GM19463 (cell line): ENCODE data around the gene ECT2.
"Not testable (repeated sequence)": the region's sequence is repeated elsewhere in the genome, so short reads cannot be mapped to it uniquely, and the experiment has no call there.

Experiments used
- ATAC-seq: cut with Tn5 transposase; IDR thresholded peaks from one replicate; pipeline ENCODE4 v1.9.1; 2021; ENCODE audit warnings: mild to moderate bottlenecking, moderate library complexity; ENCODE audit not compliant: unreplicated experiment

Gene ECT2

DNA sequence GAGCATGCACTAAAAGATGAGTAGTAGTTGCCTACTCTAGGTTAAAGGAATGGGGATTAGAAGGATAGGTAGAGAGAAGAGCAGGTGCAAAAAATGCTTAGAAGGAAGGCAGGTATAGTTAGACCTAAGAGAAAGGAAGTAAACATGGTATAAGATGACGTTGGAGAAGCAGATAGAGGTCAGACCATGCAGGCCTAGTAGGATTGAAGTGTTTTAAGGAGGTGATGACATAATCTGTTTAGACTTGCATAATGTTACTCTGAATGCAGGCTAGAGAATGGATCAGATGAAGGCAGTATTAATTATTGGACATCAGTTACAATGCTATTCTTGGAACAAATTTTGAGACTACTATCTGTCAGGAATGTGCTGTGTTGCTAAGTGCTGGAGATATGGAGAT, 11.1 kb upstream of the ECT2 start:
- ATAC-seq = no peak

GRCh38 chr3:172746475-172746874, 4.1 kb upstream of the ECT2 start:
- no peak for ATAC-seq

- no peak for ATAC-seq
Observed at GRCh38 chr3:172749230-172749965, 1.1 kb upstream of the ECT2 start.

- ATAC-seq = no peak
Observed at GRCh38 chr3:172750069-172750367, 508 bp upstream of the ECT2 start.

DNA sequence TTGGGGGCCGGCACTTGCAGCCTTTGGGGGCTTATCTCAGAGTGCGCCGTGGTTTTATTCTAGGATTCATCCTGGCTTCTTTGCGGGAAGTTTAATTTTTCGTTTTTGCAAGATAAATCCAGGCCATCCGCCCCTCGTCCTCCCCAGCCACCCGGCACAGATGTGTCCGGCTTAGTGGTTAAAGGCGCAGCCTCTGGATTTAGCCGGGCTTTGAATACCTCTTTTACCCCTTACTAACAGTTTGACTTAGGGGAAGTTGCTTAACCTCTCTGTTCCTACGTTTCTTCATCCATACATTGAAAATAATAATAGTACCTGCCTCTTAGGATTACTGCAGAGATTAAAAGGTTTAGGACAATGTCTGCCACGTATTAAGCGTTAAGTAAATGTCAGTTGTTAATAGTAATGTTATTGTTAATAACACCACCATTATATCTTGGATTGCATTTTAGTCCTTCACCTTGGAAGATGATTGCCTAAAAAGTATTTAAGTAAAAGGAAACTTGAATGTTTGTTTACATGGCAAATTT, 714 bp downstream of the ECT2 start:
- peak; percentile 5 for ATAC-seq

- no peak for ATAC-seq
Observed at GRCh38 chr3:172752651-172753050, 2.1 kb downstream of the ECT2 start.

- ATAC-seq = no peak
Observed at GRCh38 chr3:172753125-172753524, 2.6 kb downstream of the ECT2 start.

DNA sequence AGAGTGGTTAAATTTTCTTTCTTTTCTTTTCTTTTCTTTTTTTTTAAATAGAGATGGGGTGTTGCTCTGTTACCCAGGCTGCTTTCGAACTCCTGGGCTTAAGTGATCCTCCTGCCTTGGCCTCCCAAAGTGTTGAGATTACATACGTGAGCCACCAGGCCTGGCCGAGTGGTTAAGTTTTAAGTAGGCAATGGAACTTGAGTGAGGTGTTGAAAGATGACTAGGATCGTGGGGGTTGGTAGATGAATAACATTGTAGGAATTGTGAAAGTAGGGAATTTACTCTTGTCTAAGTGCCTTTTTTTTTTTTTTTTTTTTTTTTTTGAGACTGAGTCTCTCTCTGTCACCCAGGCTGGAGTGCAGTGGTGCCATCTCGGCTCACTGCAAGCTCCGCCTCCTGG, 9.9 kb downstream of the ECT2 start:
- ATAC-seq = not testable (repeated sequence)

DNA sequence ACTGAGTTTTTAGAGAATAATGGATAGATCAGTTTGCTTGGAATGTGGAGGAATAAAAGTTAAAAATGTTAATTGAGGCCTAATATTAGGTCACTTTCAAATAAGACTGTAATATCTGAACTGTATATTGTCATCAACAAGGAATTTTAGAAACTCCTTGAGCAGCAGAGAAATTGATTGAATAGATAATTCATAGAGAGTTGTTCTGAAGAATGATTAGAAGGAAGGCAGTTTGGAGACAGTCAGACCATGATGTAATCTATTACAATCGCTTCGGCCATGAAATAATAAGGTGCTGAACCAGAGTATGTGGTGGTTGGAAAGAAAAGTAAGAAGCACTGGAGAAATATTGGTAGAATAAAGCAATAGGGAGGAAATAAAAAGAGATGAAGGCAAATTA, 15.7 kb downstream of the ECT2 start:
- no peak for ATAC-seq

GRCh38 chr3:172766718-172767405, 16.3 kb downstream of the ECT2 start:
- no peak for ATAC-seq

DNA sequence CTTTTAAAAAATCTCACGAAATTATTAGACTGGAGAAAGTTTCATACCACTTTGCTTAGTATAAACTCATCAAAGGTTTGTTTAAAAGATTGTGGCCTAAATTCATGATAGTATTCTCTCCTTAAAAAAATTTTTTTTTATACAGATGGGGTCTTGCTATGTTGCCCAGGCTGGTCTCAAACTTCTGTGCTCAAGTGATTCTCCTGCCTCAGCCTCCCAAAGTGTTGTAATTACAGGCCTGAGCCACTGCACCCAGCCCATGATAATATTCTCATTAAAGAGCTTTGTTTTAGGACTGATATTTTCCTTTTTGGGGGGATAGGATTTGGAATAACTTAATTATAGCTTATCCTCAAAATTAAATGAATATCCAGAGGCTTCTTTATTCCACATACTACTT, 19.9 kb downstream of the ECT2 start:
- ATAC-seq = no peak

- ATAC-seq = no peak
Observed at GRCh38 chr3:172771672-172772071, 21.1 kb downstream of the ECT2 start.

DNA sequence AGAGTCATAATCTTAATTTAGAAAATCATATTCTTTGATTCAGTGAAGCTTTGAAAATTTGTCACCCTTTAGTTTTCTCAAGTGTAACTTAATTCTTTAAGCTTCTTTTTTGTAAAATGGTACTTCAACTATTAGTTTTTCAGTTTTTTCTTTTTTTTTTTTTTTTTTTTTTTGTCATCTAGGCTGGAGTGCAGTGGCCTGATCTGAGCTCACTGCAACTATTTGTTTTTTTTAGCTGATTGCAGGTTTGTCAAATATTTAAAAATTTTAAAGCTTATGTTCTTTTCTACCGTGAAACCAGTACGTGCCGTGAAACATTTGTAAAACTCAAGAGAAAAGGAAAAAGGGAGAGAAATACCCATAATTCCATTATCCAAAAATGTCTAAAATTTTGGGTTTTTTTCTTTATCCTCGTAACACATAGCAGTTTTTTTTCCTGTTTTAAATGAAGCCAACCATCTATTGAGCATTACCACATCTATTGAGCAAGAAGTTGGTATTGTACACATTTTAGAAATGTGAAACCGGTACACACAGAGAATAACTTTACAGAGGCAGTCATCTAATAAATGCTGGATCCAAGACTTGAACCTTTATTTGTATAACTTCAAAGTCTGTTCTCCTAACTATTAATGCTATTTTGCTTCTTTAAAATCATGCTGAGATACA, 25.7 kb downstream of the ECT2 start:
- ATAC-seq = no peak

- ATAC-seq = no peak
Observed at GRCh38 chr3:172777901-172778300, 27.4 kb downstream of the ECT2 start.

- ATAC-seq = no peak
Observed at GRCh38 chr3:172782235-172782634, 31.7 kb downstream of the ECT2 start.

DNA sequence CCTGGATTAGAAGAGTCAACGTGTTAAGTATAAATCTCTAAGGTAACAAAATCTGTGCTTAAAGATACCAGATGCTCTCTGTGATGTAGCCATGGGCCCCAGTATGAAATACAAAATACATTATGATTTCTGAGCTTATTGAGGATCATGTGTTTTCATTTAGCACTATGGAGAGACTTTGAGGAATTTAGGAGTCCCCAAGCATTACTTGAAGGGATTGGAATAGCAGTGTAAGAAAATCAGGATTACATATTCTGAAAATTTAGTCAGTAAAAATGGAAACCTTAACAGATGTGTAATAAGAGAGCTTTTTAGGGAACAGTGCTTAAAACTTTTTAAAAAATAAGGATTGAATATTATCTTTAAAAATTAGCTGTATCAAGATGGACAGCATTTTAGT, 35.5 kb downstream of the ECT2 start:
- no peak for ATAC-seq

DNA sequence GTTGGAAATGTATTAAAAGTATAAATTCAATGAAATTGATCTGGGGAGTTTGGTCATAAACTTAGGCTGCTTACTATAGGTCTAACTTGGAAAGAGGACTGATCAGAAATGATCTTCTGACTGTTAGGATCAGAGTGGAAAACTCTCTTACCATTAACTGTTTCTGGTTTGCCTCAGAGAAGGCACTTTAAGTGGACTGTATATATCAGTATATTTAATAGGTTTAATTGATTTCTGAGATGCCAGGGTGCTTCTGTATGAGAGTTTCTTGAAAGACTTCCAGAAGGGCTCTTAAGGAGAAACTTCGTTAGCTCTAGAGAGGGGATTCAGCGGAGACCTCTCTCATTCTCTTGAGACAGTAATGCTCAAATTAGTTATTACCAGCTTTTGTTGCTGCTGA, 36.5 kb downstream of the ECT2 start:
- ATAC-seq = no peak

GRCh38 chr3:172787746-172788145, 37.2 kb downstream of the ECT2 start:
- ATAC-seq = no peak

- ATAC-seq = no peak
Observed at GRCh38 chr3:172799246-172799645, 48.7 kb downstream of the ECT2 start.

DNA sequence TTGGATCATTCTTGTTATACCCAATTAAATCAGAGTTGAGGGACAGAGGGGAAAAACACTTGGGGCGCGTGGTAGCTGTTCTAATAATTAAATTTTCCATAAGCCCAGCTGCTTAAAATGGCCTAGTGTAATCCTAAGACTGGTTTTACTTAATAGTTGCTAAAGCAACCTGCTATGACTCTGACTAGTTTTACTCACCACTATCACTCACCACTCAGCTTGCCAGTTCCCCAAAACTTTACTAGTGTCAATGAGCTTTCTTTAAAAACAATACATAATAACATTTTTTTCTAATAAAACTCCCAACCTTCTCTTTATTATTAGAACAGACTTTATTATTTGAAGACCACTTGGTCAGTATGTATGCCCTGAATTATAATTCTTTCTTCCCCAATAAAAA, 49.6 kb downstream of the ECT2 start:
- no peak for ATAC-seq

DNA sequence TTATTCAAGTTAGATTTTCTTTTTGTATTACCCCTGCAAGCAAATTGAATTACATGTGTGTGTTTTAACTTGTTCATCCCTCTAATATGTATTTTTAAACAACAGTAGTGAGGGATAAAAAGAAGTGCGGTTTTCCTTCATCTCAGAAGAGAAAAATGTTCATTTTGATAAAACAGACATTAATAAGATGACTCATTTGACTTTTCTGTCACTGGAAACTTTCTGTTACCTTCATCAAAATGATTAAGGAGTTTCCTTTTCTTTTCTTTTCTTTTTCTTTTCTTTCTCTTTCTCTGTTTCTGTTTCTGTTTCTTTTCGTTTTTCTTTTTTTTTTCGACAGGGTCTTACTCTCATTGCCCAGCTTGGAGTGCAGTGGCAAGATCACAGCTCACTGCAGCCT, 53.0 kb downstream of the ECT2 start:
- ATAC-seq = no peak

DNA sequence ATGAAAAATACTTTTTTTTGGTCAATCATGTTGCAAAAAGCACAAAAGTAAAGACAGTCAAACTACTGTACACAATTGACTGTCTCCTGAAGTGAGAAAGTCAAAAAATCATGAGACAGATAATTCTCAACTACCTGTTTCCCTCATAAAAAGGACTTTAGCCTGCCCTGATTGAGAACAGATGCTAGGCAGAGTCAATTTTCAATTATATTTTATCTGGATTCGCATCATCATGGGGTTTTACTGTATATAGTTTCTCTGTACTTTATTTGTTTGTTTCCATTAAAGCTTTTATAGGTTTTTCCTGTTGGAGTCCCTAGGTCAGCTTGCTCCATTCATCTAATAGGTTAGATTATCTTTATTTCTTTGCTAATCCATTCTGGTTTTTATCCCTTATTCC, 53.8 kb downstream of the ECT2 start:
- ATAC-seq = no peak
